ENCODE measurements around the gene DPP6.
"Not testable (repeated sequence)": the region's sequence is repeated elsewhere in the genome, so short reads cannot be mapped to it uniquely, and the experiment has no call there.

GRCh38 chr7:154095201-154095600 lies 43.0 kb downstream of the DPP6 start:
- not testable (repeated sequence) for TF ChIP-seq RNF2 (IDR thresholded peaks at IDR 0.05); TCF7L2 (IDR thresholded peaks at IDR 0.05; ENCODE audit: low read depth, low read length)
